OCI-LY7 (cell line): ENCODE results near the gene NUTM1.

Experiments used
- CTCF ChIP-seq: fragments of 200-600 bp; sonication (generic); conservative IDR thresholded peaks from 2 replicates; pipeline ENCODE4 v1.5.1; 2014; ENCODE audit warnings: mild to moderate bottlenecking, antibody characterized with exemption, low read length, moderate library complexity, mixed read lengths
- EZH2phosphoT487 ChIP-seq: fragments of 200-600 bp; sonication (generic); IDR thresholded peaks from 2 replicates; pipeline ENCODE4 v1.6.1; 2018; ENCODE audit warnings: low read depth, borderline replicate concordance, mild to moderate bottlenecking, mixed run types, antibody characterized with exemption, low read length, moderate library complexity, mixed read lengths

GRCh38 chr15:34297059-34297458 is 46.1 kb upstream of the NUTM1 start:
- TF ChIP-seq CTCF (no peak), EZH2phosphoT487 (no peak)
